ENCODE results near the gene MUC5B.
"Not testable (repeated sequence)": the region's sequence is repeated elsewhere in the genome, so short reads cannot be mapped to it uniquely, and the experiment has no call there.

Gene MUC5B

GRCh38 chr11:1245717-1246116 lies 22.9 kb downstream of the MUC5B start:
- not testable (repeated sequence) for DNase-seq (ENCODE audit: low read depth in 2 of 2, low spot score in 1 of 2)

- DNase-seq (ENCODE audit: low read depth in 2 of 2, low spot score in 1 of 2): not testable (repeated sequence)
Observed at GRCh38 chr11:1246301-1246700, 23.4 kb downstream of the MUC5B start.

GRCh38 chr11:1247026-1247425 lies 24.2 kb downstream of the MUC5B start:
- not testable (repeated sequence) for DNase-seq (ENCODE audit: low read depth in 2 of 2, low spot score in 1 of 2)

- not testable (repeated sequence) for DNase-seq (ENCODE audit: low read depth in 2 of 2, low spot score in 1 of 2)
Observed at GRCh38 chr11:1248951-1249350, 26.1 kb downstream of the MUC5B start.

GRCh38 chr11:1250411-1250810 lies 27.5 kb downstream of the MUC5B start:
- DNase-seq (ENCODE audit: low read depth in 2 of 2, low spot score in 1 of 2): not testable (repeated sequence)

GRCh38 chr11:1251236-1251770 lies 28.4 kb downstream of the MUC5B start:
- no peak for DNase-seq (ENCODE audit: low read depth in 2 of 2, low spot score in 1 of 2)

- no peak for DNase-seq (ENCODE audit: low read depth in 2 of 2, low spot score in 1 of 2)
Observed at GRCh38 chr11:1252371-1253102, 29.7 kb downstream of the MUC5B start.

- DNase-seq (ENCODE audit: low read depth in 2 of 2, low spot score in 1 of 2): no peak
Observed at GRCh38 chr11:1253103-1253485, 30.2 kb downstream of the MUC5B start.

- no peak for DNase-seq (ENCODE audit: low read depth in 2 of 2, low spot score in 1 of 2)
Observed at GRCh38 chr11:1254086-1254648, 31.3 kb downstream of the MUC5B start.

- DNase-seq (ENCODE audit: low read depth in 2 of 2, low spot score in 1 of 2): no peak
Observed at GRCh38 chr11:1254733-1255132, 31.9 kb downstream of the MUC5B start.

- DNase-seq (ENCODE audit: low read depth in 2 of 2, low spot score in 1 of 2): no peak
Observed at GRCh38 chr11:1255151-1255550, 32.3 kb downstream of the MUC5B start.

- DNase-seq (ENCODE audit: low read depth in 2 of 2, low spot score in 1 of 2): no peak
Observed at GRCh38 chr11:1256257-1257045, 33.6 kb downstream of the MUC5B start.

GRCh38 chr11:1257366-1257765 lies 34.5 kb downstream of the MUC5B start:
- DNase-seq (ENCODE audit: low read depth in 2 of 2, low spot score in 1 of 2): no peak

GRCh38 chr11:1257916-1258315 lies 35.0 kb downstream of the MUC5B start:
- no peak for DNase-seq (ENCODE audit: low read depth in 2 of 2, low spot score in 1 of 2)

- no peak for DNase-seq (ENCODE audit: low read depth in 2 of 2, low spot score in 1 of 2)
Observed at GRCh38 chr11:1258401-1259075, 35.7 kb downstream of the MUC5B start.

GRCh38 chr11:1259076-1259461 lies 36.2 kb downstream of the MUC5B start:
- no peak for DNase-seq (ENCODE audit: low read depth in 2 of 2, low spot score in 1 of 2)

- DNase-seq (ENCODE audit: low read depth in 2 of 2, low spot score in 1 of 2): no peak
Observed at GRCh38 chr11:1259561-1259960, 36.7 kb downstream of the MUC5B start.

- DNase-seq (ENCODE audit: low read depth in 2 of 2, low spot score in 1 of 2): no peak
Observed at GRCh38 chr11:1260023-1260501, 37.2 kb downstream of the MUC5B start.

- no peak for DNase-seq (ENCODE audit: low read depth in 2 of 2, low spot score in 1 of 2)
Observed at GRCh38 chr11:1260620-1261019, 37.8 kb downstream of the MUC5B start.

- DNase-seq (ENCODE audit: low read depth in 2 of 2, low spot score in 1 of 2): no peak
Observed at GRCh38 chr11:1261241-1262071, 38.6 kb downstream of the MUC5B start.
